ENCODE results near the gene CRYL1. TPM values are rescaled to one million over a fixed set of nuclear protein-coding genes. Genes with fewer than 3 reads are reported as not detected.

Gene CRYL1
- polyA plus RNA-seq, 3 donors = 35.0 to 70.2 (median 51.4) TPM

DNA sequence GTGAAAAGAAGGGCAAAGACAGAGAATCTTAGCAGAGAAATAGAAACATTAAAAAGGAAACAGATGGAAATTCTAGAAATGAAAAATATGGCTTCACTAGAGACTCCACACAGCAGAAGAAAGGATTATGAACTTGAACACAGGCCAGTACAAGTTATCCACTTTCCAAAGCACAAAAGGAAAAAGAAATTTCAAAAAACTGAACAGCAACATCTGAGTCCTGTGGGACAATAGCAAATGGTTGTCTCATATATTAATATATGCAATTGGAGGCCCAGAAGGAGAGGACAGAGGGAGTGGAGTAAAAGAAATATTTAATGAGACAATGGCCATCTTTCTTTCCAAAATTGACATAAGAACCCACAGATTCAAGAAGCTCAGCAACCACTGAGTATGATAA lies 151.8 kb downstream of the CRYL1 start:
- H3K36me3 Mint-ChIP-seq = no peaks in the 10 kb centered on the region
- Histone ChIP-seq H3K27ac (ENCODE audit: low read depth in 1 of 2, low read length in 2 of 2) (no peak overlapping the region), H3K9ac (ENCODE audit: insufficient read depth, low read length, poor library complexity, severe bottlenecking) (no peak overlapping the region), H4K20me1 (ENCODE audit: insufficient read depth, low read length) (no peaks in the 10 kb centered on the region), H3K36me3 (replicated peaks in 1 of 2; ENCODE audit: control insufficient read depth in 1 of 2, insufficient read depth in 2 of 2, low read length in 2 of 2) (no peaks in the 10 kb centered on the region), H3K27me3 (ENCODE audit: control insufficient read depth in 2 of 2, insufficient read depth in 2 of 2, low read length in 2 of 2) (peaks cover 5 to 7% of the 10 kb centered on the region in 2 donors), H3K9me3 (replicated peaks in 1 of 2; ENCODE audit: control insufficient read depth in 1 of 2, insufficient read depth in 1 of 2, low read length in 2 of 2) (no peaks in the 10 kb centered on the region), H3K4me3 (replicated peaks in 1 of 3; ENCODE audit: low read depth in 2 of 3, low read length in 3 of 3) (no peak overlapping the region), H3K4me1 (ENCODE audit: control insufficient read depth in 1 of 2, insufficient read depth in 2 of 2, low read length in 2 of 2) (no peaks in the 10 kb centered on the region), H3K4me2 (replicated peaks; ENCODE audit: extremely low read depth, low read length, poor library complexity, severe bottlenecking) (no peak overlapping the region), H2AFZ (ENCODE audit: insufficient read depth, low read depth, low read length, poor library complexity, severe bottlenecking) (no peak overlapping the region), H3K79me2 (ENCODE audit: insufficient read depth, low read length) (no peaks in the 10 kb centered on the region)
- no peak overlapping the region for H3K4me3 Mint-ChIP-seq
- DNase-seq = no peak
- intact Hi-C loops (cut with micrococcal nuclease) = no loop called here
- peaks cover 7 to 15% (median 8%) of the 10 kb centered on the region in 3 donors for H3K27me3 Mint-ChIP-seq (ENCODE audit: low read depth in 3 of 3)
- peaks cover 2% of the 10 kb centered on the region for H3K4me1 Mint-ChIP-seq
- no peak overlapping the region for H3K27ac Mint-ChIP-seq
- TF ChIP-seq, protein P1, sequence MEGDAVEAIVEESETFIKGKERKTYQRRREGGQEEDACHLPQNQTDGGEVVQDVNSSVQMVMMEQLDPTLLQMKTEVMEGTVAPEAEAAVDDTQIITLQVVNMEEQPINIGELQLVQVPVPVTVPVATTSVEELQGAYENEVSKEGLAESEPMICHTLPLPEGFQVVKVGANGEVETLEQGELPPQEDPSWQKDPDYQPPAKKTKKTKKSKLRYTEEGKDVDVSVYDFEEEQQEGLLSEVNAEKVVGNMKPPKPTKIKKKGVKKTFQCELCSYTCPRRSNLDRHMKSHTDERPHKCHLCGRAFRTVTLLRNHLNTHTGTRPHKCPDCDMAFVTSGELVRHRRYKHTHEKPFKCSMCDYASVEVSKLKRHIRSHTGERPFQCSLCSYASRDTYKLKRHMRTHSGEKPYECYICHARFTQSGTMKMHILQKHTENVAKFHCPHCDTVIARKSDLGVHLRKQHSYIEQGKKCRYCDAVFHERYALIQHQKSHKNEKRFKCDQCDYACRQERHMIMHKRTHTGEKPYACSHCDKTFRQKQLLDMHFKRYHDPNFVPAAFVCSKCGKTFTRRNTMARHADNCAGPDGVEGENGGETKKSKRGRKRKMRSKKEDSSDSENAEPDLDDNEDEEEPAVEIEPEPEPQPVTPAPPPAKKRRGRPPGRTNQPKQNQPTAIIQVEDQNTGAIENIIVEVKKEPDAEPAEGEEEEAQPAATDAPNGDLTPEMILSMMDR (IDR thresholded peaks at IDR 0.05) = no peak
- peaks cover 0 to 2% (median 0%) of the 10 kb centered on the region in 7 donors for H3K9me3 Mint-ChIP-seq

DNA sequence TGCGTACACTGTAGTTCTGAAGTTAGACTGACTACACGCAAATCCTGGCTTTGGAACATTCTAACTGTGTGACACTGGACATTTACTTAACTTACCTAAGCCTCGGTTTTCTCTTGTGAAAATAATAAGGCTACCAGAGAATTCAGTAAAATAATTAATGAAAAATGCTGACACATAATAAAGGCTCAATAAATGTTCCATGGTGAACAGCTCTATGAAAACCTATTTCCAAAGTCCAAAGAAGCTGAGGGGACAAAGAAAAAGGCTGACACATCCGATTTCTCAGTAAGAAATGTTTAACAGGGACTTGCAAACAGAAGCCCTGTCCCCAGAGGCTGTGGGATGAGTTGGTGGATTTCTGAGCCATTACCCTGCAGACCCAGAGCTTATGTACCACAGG lies 153.8 kb downstream of the CRYL1 start:
- H3K36me3 Mint-ChIP-seq = no peaks in the 10 kb centered on the region
- peaks cover 5 to 15% (median 8%) of the 10 kb centered on the region in 3 donors for H3K27me3 Mint-ChIP-seq (ENCODE audit: low read depth in 3 of 3)
- 100% methylated on average over 1 of the region's 4 CpGs for WGBS (ENCODE audit: insufficient coverage)
- H4K20me1 ChIP-seq (ENCODE audit: insufficient read depth, low read length) = no peaks in the 10 kb centered on the region
- H3K4me1 Mint-ChIP-seq = no peaks in the 10 kb centered on the region
- H3K9me3 ChIP-seq (replicated peaks in 1 of 2; ENCODE audit: control insufficient read depth in 1 of 2, insufficient read depth in 1 of 2, low read length in 2 of 2) = no peaks in the 10 kb centered on the region
- H2AFZ ChIP-seq (ENCODE audit: insufficient read depth, low read depth, low read length, poor library complexity, severe bottlenecking) = no peak overlapping the region
- H3K27ac Mint-ChIP-seq = no peak overlapping the region
- H3K4me3 Mint-ChIP-seq = no peak overlapping the region
- TF ChIP-seq, protein P1 (IDR thresholded peaks at IDR 0.05) = no peak
- no peak overlapping the region for H3K9ac ChIP-seq (ENCODE audit: insufficient read depth, low read length, poor library complexity, severe bottlenecking)
- no peaks in the 10 kb centered on the region for H3K79me2 ChIP-seq (ENCODE audit: insufficient read depth, low read length)
- no peak overlapping the region for H3K27ac ChIP-seq (ENCODE audit: low read depth in 1 of 2, low read length in 2 of 2)
- H3K9me3 Mint-ChIP-seq = peaks cover 0 to 4% (median 0%) of the 10 kb centered on the region in 7 donors
- H3K4me3 ChIP-seq (replicated peaks in 1 of 3; ENCODE audit: low read depth in 2 of 3, low read length in 3 of 3) = no peak overlapping the region
- peaks cover 5 to 7% of the 10 kb centered on the region in 2 donors for H3K27me3 ChIP-seq (ENCODE audit: control insufficient read depth in 2 of 2, insufficient read depth in 2 of 2, low read length in 2 of 2)
- DNase-seq = no peak
- intact Hi-C loops (cut with micrococcal nuclease) = no loop called here
- no peaks in the 10 kb centered on the region for H3K36me3 ChIP-seq (replicated peaks in 1 of 2; ENCODE audit: control insufficient read depth in 1 of 2, insufficient read depth in 2 of 2, low read length in 2 of 2)
- H3K4me1 ChIP-seq (ENCODE audit: control insufficient read depth in 1 of 2, insufficient read depth in 2 of 2, low read length in 2 of 2) = no peaks in the 10 kb centered on the region
- no peak overlapping the region for H3K4me2 ChIP-seq (replicated peaks; ENCODE audit: extremely low read depth, low read length, poor library complexity, severe bottlenecking)
